ENCODE data around the gene FRS3. TPM values are rescaled to one million over a fixed set of nuclear protein-coding genes. Genes with fewer than 3 reads are reported as not detected.

The FRS3 gene
- total RNA-seq, 2 experiments from 2014 or later: 4.8 to 6.2 TPM

- Mint-ChIP-seq H3K4me3 (peak overlapping the region; percentile 79), H3K27ac (peak overlapping the region; percentile 51), H3K9me3 (ENCODE audit: low read depth) (no peaks in the 10 kb centered on the region), H3K36me3 (no peaks in the 10 kb centered on the region), H3K27me3 (no peaks in the 10 kb centered on the region), H3K4me1 (peaks cover 39% of the 10 kb centered on the region)
- ATAC-seq: no peak
- no peak for DNase-seq
- CTCF ChIA-PET: interaction anchor here (3.1 to 6.1 kb wide), 3 partner anchors 18 to 54 kb away, joined by 23 to 33 read pairs (median 27); partner anchors contain the start of gene TOMM6
These were observed 47.6 kb downstream of the FRS3 start for GRCh38 chr6:41732149-41732548.

- H3K9me3 Mint-ChIP-seq (ENCODE audit: low read depth): no peaks in the 10 kb centered on the region
- H3K27ac Mint-ChIP-seq: no peak overlapping the region
- ATAC-seq (no peak), DNase-seq (no peak)
- CTCF ChIA-PET: interaction anchor here (6.1 kb wide), 1 partner anchor 17 kb away, joined by 23 read pairs; no protein-coding TSS in a partner anchor
- no peaks in the 10 kb centered on the region for H3K36me3 Mint-ChIP-seq
- peaks cover 43% of the 10 kb centered on the region for H3K4me1 Mint-ChIP-seq
- H3K27me3 Mint-ChIP-seq: no peaks in the 10 kb centered on the region
- no peak overlapping the region for H3K4me3 Mint-ChIP-seq
These were observed 48.1 kb downstream of the FRS3 start for GRCh38 chr6:41731561-41732086.

- no peak overlapping the region for H3K4me3 Mint-ChIP-seq
- H3K9me3 Mint-ChIP-seq (ENCODE audit: low read depth): no peaks in the 10 kb centered on the region
- H3K27me3 Mint-ChIP-seq: no peaks in the 10 kb centered on the region
- H3K4me1 Mint-ChIP-seq: peaks cover 40% of the 10 kb centered on the region
- ATAC-seq: no peak
- H3K27ac Mint-ChIP-seq: no peak overlapping the region
- H3K36me3 Mint-ChIP-seq: no peaks in the 10 kb centered on the region
- CTCF ChIA-PET: interaction anchor here (1.4 to 6.1 kb wide), 4 partner anchors 14 to 47 kb away, joined by 3 to 23 read pairs (median 4); no protein-coding TSS in a partner anchor
- DNase-seq: no peak
These were observed 48.9 kb downstream of the FRS3 start for GRCh38 chr6:41730531-41731436.

- no peak overlapping the region for H3K4me3 Mint-ChIP-seq
- CTCF ChIA-PET: interaction anchor here (0.9 to 1.7 kb wide), 4 partner anchors 12 to 46 kb away, joined by 3 to 5 read pairs (median 3); no protein-coding TSS in a partner anchor
- peaks cover 38% of the 10 kb centered on the region for H3K4me1 Mint-ChIP-seq
- no peaks in the 10 kb centered on the region for H3K27me3 Mint-ChIP-seq
- no peaks in the 10 kb centered on the region for H3K36me3 Mint-ChIP-seq
- DNase-seq (no peak), ATAC-seq (no peak)
- H3K9me3 Mint-ChIP-seq (ENCODE audit: low read depth): no peaks in the 10 kb centered on the region
- H3K27ac Mint-ChIP-seq: no peak overlapping the region
These were observed 50.1 kb downstream of the FRS3 start for GRCh38 chr6:41729624-41730023.

GRCh38 chr6:41728954-41729353 lies 50.7 kb downstream of the FRS3 start:
- Mint-ChIP-seq H3K36me3 (no peaks in the 10 kb centered on the region), H3K27me3 (no peaks in the 10 kb centered on the region), H3K4me1 (peaks cover 40% of the 10 kb centered on the region), H3K4me3 (no peak overlapping the region), H3K27ac (no peak overlapping the region), H3K9me3 (ENCODE audit: low read depth) (no peaks in the 10 kb centered on the region)
- DNase-seq (no peak), ATAC-seq (no peak)
- CTCF ChIA-PET: no interaction called here

GRCh38 chr6:41728073-41728936 lies 51.4 kb downstream of the FRS3 start:
- no peaks in the 10 kb centered on the region for H3K27me3 Mint-ChIP-seq
- no peak for DNase-seq
- peaks cover 33% of the 10 kb centered on the region for H3K4me1 Mint-ChIP-seq

GRCh38 chr6:41727705-41728072 lies 52.0 kb downstream of the FRS3 start:
- no peaks in the 10 kb centered on the region for H3K36me3 Mint-ChIP-seq
- H3K27ac Mint-ChIP-seq: no peak overlapping the region
- ATAC-seq (no peak), DNase-seq (no peak)
- CTCF ChIA-PET: interaction anchor here (1.8 kb wide), 1 partner anchor 24 kb away, joined by 4 read pairs; no protein-coding TSS in a partner anchor
- peaks cover 27% of the 10 kb centered on the region for H3K4me1 Mint-ChIP-seq
- no peaks in the 10 kb centered on the region for H3K9me3 Mint-ChIP-seq (ENCODE audit: low read depth)
- H3K27me3 Mint-ChIP-seq: no peaks in the 10 kb centered on the region
- H3K4me3 Mint-ChIP-seq: no peak overlapping the region

More at GRCh38 chr6:41728073-41728936, 51.4 kb downstream of the FRS3 start:
- Mint-ChIP-seq H3K27ac (peak overlapping the region; percentile 27), H3K36me3 (no peaks in the 10 kb centered on the region), H3K9me3 (ENCODE audit: low read depth) (no peaks in the 10 kb centered on the region), H3K4me3 (no peak overlapping the region)
- CTCF ChIA-PET: interaction anchor here (1.8 kb wide), 1 partner anchor 24 kb away, joined by 4 read pairs; no protein-coding TSS in a partner anchor
- ATAC-seq: no peak

GRCh38 chr6:41726876-41727275 lies 52.8 kb downstream of the FRS3 start:
- no peak for ATAC-seq

GRCh38 chr6:41724586-41725501 lies 54.9 kb downstream of the FRS3 start:
- Mint-ChIP-seq H3K4me3 (no peak overlapping the region), H3K36me3 (no peaks in the 10 kb centered on the region), H3K27me3 (no peaks in the 10 kb centered on the region), H3K27ac (no peak overlapping the region), H3K9me3 (ENCODE audit: low read depth) (no peaks in the 10 kb centered on the region), H3K4me1 (peaks cover 7% of the 10 kb centered on the region)
- DNase-seq (no peak), ATAC-seq (no peak)
- CTCF ChIA-PET: no interaction called here

More at GRCh38 chr6:41726876-41727275, 52.8 kb downstream of the FRS3 start:
- H3K4me1 Mint-ChIP-seq: peaks cover 23% of the 10 kb centered on the region
- no peak overlapping the region for H3K27ac Mint-ChIP-seq
- DNase-seq: no peak
- no peaks in the 10 kb centered on the region for H3K36me3 Mint-ChIP-seq
- H3K9me3 Mint-ChIP-seq (ENCODE audit: low read depth): no peaks in the 10 kb centered on the region
- no peak overlapping the region for H3K4me3 Mint-ChIP-seq
- CTCF ChIA-PET: interaction anchor here (1.6 to 1.8 kb wide), 2 partner anchors 8 to 23 kb away, joined by 3 to 4 read pairs; no protein-coding TSS in a partner anchor
- H3K27me3 Mint-ChIP-seq: no peaks in the 10 kb centered on the region

GRCh38 chr6:41724228-41724580 lies 55.5 kb downstream of the FRS3 start:
- H3K4me3 Mint-ChIP-seq: no peak overlapping the region
- no peaks in the 10 kb centered on the region for H3K27me3 Mint-ChIP-seq
- CTCF ChIA-PET: no interaction called here
- DNase-seq (no peak), ATAC-seq (no peak)
- H3K9me3 Mint-ChIP-seq (ENCODE audit: low read depth): no peaks in the 10 kb centered on the region
- no peak overlapping the region for H3K27ac Mint-ChIP-seq
- H3K36me3 Mint-ChIP-seq: no peaks in the 10 kb centered on the region
- peaks cover 7% of the 10 kb centered on the region for H3K4me1 Mint-ChIP-seq

- DNase-seq (no peak), ATAC-seq (no peak)
- Mint-ChIP-seq H3K36me3 (no peaks in the 10 kb centered on the region), H3K9me3 (ENCODE audit: low read depth) (no peaks in the 10 kb centered on the region), H3K4me3 (no peak overlapping the region), H3K27me3 (no peaks in the 10 kb centered on the region), H3K4me1 (peaks cover 7% of the 10 kb centered on the region), H3K27ac (no peak overlapping the region)
- CTCF ChIA-PET: interaction anchor here (1.4 to 1.7 kb wide), 2 partner anchors 40 to 121 kb away, joined by 3 read pairs; no protein-coding TSS in a partner anchor
These were observed 56.0 kb downstream of the FRS3 start for GRCh38 chr6:41723530-41724227.
